HG03135 (cell line): ENCODE results near the gene APOBEC3F.
A peak's percentile ranks its signal among the peaks of the same experiment; 100 is the strongest.
"Not testable (repeated sequence)": the region's sequence is repeated elsewhere in the genome, so short reads cannot be mapped to it uniquely, and the experiment has no call there.

ENCODE experiments used
- ATAC-seq: cut with Tn5 transposase; IDR thresholded peaks from one replicate; pipeline ENCODE4 v1.9.1; 2021; ENCODE audit warnings: mild to moderate bottlenecking, moderate library complexity; ENCODE audit not compliant: unreplicated experiment

The APOBEC3F gene

DNA sequence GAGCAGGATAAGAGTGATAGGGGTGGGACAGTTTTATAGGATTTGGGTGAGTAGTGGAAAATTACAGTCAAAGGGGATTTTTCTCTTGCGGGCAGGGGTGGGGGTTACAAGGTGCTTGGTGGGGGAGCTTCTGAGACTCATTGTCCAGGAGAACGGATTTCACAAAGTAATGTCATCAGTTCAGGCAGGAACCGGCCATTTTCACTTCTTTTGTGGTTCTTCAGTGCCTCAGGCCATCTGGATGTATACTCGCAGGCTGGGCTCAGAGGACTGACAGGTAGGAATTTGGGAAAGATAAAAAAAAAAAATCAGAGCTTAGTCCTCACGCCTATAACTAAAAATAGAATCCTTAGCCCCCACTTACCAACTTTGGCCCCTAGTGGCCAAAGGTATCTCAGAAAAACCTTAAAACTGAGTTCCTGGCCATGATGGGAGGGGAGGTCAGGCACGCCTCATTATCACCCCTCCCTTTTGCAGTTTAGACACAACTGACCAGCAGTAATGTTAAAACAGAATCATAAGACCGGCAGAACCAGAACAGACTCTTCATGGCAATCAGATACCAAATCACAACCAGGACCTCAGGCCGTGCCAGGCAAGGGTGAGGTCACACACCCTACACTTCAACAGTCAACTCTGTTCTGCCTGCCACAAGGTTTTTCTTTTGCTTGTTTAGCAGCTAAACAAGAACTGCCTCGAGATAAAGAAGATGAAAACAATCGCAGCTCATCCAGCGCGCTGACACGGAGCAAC lies 27.5 kb downstream of the APOBEC3F start:
- no peak for ATAC-seq

DNA sequence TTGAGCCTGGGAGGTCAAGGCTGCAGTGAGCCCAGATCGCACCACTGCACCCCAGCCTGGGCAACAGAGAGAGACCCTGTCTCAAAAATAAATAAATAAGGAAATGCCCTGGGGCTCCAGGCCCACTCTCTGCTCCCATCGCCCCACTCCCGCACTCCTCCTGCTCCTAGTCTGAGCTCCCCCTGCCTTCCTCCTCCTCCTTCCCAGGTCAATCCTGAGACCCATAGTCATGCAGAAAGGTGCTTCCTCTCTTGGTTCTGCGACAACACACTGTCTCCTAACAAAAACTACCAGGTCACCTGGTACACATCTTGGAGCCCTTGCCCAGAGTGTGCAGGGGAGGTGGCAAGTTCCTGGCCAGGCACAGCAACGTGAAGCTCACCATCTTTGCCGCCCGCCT lies 29.5 kb downstream of the APOBEC3F start:
- no peak for ATAC-seq

DNA sequence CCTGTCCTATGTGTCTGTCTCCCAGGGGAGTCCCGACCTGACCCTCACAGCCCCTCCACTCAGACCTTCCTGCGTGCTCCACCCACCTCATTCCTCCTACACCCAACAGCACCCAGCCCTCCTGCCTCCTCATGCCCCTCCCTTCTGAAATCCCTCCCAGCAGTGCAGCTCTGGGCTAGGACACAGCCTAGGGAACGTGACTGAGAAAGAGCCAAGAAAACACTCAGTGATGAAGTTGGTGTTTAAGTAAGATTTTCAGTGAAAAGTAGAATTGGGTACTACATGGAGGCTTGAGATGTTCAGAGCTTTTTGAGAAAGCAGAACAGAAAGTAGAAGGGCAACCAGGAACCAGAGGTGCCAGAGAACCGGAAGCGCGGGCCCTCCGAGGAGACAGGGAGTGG lies 31.9 kb downstream of the APOBEC3F start:
- ATAC-seq, result not testable (repeated sequence)

DNA sequence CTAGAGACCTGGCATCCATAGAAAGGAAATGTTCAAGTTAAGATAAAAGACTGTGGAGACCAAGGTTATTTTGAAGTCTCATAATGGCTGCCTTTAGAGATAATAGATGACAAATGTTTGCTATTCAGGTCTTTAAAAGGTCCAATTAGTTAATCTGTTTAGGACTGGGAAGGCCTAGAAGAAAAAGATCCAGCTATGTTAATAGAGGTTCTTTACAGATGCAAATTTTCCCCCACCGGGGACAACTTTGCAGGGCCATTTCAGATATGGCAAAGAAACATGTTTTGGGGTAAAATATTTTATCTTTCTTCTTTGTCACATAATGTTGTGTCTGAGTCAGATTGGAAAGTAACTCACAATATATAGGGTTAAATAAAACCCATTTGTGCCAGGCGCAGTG lies 33.3 kb downstream of the APOBEC3F start:
- ATAC-seq, result no peak

DNA sequence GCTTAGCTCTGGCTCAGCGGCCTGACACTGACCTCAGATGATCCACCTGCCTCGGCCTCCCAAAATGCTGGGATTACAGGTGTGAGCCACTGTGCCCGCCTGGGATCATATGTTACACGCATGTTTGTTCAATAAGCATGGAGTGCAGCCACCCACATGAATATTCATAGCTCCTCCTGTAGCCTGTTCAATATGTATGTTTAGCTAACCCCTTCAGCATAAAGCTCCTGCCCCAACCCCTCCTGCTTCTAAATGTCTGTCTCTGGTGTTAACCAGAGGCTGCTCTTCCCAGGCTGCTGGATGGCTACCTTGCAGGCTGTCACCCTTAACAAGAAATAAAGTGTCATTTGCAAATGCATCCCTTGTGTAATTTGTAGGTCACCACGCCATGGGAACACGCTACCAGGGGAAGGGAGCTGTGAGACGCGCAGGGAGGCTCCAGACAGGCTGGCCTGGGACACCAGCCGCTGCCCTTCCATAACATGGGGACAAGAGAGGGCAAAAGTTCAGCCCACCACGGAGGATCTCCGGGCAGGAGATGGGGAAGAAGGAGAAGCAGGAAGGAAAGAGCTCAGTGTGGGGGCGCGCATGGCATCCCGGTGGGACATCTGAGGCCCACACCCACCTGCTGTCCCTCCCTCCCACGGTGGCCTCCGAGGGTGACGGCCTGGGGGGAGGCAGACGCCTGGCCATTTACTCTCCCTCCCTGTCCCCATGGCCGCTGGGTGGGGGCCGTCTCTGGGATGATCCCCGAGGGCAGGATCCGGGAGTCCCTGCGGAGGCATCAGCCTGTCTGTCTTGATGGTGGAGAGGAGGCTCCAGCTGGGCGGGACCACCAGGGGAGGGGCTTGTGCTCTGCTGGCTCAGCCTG lies 35.7 kb downstream of the APOBEC3F start:
- not testable (repeated sequence) for ATAC-seq

DNA sequence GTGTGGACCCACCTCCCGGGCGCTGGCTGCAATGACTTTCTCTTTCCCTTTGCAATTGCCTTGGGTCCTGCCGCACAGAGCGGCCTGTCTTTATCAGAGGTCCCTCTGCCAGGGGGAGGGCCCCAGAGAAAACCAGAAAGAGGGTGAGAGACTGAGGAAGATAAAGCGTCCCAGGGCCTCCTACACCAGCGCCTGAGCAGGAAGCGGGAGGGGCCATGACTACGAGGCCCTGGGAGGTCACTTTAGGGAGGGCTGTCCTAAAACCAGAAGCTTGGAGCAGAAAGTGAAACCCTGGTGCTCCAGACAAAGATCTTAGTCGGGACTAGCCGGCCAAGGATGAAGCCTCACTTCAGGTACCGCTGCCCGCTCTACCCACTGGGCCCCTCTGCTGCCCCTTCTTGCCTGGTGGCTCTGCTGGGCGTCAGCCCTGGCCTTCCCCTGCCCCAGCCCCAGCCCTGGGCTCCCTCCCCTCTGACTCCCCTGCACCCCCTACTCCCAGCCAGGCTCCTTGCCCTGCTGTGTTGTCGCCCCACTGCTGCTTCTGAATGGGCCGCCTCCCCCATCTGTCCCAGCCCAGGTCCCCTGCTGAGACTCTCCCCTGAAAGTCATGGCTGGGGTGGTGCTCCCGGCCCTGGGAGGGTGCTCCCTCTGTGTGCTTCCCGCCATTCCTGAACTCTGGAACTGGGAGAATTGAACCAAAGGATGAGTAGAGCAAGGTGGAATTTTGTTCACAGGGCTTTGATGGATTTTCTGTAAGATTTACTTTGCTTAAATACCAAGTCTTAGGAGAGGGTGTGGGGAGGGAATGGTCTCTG lies 36.6 kb downstream of the APOBEC3F start, which contains the start of gene APOBEC3G:
Gene APOBEC3G, plus strand, starts transcription at position 250 of the 815 bp plus-strand sequence. Its CDS starts 87 bp downstream, at position 337.
- ATAC-seq, result peak; percentile 80

DNA sequence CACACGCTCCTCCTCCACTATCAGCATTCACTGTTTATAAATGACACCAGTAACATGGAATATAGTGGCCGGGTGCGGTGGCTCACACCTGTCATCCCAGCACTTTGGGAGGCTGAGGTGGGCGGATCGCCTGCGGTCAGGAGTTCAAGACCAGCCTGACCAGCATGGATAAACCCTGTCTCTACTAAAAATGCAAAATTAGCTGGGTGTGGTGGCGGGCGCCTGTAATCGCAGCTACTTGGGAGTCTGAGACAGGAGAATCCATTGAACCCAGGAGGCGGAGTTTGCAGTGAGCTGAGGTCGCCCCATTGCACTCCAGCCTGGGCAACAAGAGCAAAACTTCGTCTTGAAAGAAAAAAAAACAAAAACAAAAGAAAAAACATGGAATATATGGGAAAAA lies 37.2 kb downstream of the APOBEC3F start:
- ATAC-seq, result not testable (repeated sequence)

DNA sequence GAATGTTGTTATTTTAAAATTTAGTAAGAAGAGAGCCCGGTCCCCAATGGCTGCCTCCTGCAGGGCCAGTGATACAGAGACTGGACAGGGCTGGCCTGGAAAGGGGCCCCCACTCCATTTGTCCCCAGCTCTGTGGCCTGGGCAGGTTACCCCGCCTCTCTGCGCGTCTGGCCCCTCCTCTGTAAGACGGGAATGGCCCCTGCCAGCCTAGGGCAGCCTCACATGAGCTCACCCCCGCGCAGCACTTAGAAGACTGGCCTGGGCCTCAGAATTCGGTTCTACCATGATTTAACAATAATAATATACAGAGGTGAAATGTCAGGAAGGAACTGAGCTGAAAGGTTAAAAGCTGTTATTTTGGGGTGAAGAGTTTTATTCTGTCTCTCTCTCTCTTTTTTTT lies 37.7 kb downstream of the APOBEC3F start:
- ATAC-seq, result no peak

DNA sequence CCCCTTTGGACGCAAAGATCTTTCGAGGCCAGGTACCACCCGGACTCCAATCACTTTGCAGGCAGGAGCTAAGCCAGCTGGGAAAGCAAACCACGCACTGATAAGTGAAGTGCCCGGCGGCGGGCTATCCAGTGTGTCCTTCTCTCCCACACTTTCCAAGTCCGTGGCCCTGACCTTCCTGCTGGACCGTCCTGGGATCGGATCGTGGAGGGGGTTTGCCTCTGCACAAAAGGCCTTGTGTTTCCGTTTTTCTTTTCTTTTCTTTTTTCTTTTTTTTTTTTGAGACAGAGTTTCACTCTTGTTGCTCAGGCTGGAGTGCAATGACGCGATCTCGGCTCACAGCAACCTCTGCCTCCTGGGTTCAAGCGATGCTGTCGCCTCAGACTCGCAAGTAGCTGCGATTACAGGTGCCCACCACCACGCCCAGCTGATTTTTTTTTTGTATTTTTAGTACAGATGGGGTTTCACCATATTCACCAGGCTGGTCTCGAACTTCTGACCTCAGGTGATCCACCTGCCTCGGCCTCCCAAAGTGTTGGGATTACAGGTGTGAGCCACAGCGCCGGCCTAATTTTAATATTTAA lies 38.5 kb downstream of the APOBEC3F start:
- ATAC-seq, result not testable (repeated sequence)

DNA sequence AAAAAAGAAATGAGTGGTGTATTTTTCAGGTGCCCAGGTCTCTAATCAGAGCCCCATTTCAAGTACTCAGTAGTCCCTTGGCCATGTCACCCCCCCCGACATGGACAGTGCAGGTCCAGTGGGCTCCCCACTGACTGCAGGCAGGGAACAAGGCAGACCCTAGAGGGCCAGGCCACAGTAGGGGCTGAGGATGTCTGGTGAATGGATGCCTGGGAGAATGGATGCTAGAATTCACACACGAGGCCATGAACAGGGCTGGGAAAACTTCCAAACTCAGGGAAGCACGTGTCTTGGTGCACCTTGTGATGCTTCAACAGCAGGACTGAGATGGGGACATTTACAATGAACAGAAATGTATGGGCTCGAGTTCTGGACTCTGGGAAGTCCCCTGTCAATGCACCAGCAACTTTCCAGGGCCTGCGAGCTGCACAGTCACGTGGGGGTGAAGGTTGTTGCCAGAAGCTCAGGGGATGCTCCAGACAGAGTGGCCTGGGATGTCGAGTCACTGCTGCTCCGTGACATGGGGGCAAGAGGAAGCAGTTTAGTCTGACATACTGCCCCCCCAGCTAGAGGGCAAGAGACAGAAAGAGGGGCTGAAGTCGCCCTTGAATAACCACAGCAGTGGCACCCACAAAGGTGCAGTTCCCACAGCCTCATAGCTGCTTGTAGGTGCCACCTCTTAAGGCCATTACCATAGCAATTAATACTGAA lies 39.5 kb downstream of the APOBEC3F start:
- ATAC-seq, result no peak

DNA sequence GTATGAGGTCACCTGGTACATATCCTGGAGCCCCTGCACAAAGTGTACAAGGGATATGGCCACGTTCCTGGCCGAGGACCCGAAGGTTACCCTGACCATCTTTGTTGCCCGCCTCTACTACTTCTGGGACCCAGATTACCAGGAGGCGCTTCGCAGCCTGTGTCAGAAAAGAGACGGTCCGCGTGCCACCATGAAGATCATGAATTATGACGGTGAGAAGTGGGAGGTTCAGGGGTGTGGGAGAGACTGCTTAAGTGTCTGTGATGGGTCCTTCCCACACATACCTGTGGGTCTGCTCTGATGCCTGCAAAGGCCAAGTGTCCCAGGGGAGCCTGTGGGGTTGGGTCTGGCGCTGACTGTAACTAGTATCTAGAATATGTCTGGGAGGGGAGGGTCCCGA lies 40.4 kb downstream of the APOBEC3F start:
- no peak for ATAC-seq

DNA sequence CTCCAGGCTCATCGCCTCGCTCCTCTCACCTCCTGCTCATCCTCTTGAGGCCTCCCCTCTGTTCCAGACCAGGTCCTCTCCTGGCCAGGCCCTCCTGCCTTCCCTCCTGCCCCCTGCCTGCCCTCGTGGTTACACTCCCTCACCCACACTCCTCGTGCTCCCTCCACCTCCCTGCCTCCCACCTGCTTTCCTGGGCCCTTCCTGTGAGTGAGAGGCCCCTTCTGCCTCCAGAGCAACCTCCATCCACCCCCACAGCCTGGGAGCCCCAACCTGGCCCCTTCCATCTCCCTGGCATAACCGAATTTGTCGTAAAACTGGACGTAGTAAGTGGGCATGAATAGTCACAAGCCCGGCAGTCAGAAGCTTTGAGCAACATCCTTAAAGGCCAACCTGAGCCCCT lies 40.9 kb downstream of the APOBEC3F start:
- ATAC-seq, result no peak

DNA sequence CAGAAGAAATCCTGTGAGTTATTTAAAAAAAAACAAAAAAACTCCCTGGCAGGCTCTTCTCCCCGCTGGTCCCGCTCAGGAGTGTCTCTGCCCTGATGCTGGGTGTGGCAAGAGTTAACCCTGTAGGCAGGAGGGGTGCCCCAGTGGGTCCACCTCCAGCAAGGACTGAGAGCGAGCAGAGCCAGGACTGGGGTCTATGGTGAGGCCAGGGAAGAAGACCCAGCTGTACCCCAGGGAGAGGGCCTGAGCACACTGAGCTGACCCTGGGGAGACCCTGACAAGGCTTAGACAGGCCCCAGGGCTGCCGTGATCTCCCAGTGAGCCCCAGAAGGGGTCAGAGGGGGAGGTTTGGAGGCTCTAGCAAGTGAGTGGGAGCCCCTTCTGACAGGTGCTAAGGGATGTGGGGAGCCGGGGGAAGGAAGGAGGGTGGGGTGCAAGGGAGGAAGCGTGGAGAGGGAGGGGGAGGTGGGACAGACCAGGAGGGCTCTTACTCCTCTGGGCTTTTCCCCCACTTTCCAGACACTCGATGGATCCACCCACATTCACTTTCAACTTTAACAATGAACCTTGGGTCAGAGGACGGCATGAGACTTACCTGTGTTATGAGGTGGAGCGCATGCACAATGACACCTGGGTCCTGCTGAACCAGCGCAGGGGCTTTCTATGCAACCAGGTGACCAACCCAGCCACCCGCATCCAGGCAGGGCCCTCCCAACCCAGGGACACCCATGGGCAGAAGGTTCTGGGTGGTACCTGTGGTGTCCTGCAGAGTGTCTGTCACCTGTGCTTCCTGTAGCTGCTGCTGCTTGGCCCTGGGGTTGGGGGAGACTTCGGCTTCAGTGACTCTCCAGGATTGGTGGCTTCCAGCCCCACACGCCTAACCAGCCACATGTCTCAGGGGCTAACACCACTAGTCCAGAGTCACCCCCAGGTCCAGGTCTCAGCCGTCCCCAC lies 42.8 kb downstream of the APOBEC3F start:
- no peak for ATAC-seq

DNA sequence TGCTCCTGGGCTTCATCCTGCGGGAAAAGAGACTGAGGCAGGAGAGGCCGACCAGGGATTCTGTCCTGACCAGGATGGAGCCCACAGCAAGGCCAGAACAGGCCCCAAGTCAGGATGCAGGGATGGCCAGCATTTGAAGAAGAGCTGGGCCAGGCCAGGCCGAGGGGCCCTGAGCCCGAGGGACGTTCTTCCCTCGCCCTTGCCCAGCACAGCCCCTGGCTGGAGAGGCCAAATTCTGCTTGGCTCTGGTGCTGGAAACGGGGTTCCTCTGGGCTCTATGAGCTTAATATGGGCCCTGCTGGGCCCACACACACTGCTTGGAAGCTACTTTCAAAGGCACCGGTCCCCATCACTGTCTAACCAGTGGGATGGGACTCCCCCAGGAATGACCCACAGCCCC lies 44.0 kb downstream of the APOBEC3F start:
- no peak for ATAC-seq

DNA sequence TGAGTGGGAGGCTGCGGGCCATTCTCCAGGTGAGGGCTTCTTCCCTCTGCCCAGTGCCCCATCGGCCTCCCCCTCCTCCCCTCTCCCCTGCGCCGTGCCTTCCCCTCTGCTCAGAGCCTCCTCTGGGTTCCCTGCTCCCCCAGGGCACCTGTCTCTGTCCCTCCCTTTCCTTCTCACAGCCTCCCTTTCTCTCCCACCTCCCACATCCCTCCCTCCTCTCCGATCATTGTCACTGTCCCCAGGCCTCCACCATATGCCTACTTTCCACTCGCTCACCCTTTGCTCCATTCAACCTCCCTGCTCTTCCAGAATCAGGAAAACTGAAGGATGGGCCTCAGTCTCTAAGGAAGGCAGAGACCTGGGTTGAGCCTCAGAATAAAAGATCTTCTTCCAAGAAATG lies 46.4 kb downstream of the APOBEC3F start:
- ATAC-seq, result no peak

DNA sequence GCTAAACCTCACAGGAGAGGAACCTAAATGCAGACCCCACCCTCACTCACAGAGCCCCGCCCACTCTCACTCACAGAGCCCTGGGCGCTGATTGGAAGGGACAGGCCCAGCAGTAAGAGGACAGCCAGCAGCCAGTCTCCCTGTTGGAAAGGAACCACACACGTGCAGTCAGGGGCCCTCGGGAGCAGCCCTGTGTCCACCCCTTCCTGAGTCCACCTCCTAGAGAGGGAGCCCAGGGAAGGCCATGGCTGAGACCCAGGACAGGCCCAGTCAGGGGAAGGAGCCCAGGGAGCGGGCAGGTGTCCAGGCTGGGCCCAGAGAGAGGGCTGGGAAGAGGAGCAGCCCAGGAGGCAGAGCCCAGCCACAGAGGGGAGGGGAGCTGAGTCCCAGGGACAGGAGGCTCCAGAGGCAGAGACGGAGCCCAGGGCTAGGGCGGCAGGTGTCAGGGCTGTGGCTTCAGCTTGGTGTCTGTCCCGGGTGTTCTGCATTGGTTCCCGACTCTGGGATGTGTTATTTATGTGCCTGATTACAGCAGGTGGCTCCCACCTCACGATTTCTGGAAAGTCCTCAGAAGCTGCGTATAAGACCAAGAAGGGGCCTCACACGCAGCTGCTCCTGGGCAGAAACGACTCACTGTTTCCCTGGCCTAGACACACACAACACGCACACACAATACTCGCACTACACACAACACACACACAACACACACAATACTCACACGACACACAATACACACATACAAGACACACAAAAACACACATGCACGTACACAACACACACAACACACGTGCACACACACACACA lies 47.4 kb downstream of the APOBEC3F start:
- no peak for ATAC-seq

DNA sequence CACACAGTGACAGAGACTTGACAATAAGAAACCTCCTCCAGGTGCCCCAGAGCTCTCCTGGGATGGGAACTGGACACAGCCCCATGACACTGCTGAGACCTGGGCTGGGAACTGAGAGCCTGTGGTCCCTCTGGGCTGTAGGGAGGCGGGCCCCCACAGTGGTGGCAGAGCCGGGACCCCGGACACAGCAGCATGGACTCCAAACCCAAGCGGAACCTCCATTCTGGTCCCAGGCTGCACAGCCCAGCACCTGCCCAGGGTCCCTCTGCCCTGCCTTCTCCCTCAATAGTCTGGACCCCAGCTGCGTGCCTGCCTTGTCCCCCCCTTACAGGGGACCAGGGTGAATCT lies 48.0 kb downstream of the APOBEC3F start:
- no peak for ATAC-seq

DNA sequence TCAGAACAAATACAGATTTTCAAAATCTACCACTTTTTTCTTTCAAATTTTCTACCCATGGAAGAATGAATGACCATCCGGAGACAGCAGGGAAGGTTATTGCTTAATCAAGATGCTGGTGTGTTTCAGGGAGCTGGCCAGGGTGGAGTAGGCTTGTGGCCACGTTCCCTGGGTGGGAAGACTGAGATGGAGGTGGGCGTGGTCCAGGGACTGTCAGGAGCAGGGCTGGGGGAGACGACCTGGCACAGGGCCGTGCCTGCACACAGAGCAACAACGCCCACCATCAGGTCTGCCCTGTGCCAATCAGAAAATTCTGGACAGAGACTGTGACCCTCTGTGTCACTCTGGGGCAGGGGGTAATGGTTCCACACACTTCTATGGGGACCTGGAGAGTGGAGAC lies 49.3 kb downstream of the APOBEC3F start:
- ATAC-seq, result no peak
